Measurements from ENCODE around the gene TENT4B. TPM values are rescaled to one million over a fixed set of nuclear protein-coding genes. Genes with fewer than 3 reads are reported as not detected.

The TENT4B gene
- total RNA-seq, 1 experiment from 2014 or later, result 16.9 TPM

DNA sequence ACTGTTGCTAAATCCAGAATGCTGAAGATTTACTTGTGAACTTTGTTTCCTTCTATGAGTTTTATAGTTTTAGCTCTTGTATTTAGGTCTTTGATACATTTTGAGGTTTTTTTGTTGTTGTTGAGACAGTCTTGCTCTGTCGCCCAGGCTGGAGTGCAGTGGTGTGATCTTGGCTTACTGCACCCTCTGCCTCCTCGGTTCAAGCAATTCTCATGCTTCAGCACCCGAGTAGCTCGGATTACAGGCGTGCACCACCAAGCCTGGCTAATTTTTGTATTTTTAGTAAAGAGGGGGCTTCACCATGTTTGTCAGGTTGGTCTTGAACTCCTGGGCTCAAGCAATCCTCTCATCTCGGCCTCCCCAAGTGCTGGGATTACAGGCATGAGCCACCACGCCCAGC lies 14.4 kb downstream of the TENT4B start:
- ChIA-PET CTCF (no interaction called here), RAD21 (ENCODE audit: low non-redundant PET in 1 of 2, low total read pairs in 2 of 2, uncharacterized antibody in 2 of 2, unreplicated experiment in 2 of 2) (no interaction called here), POLR2A (no interaction called here)
- ATAC-seq (no peak), DNase-seq (ENCODE audit: low read depth, low spot score) (no peak)
- no TSS peak for BruUV-seq (replicated peaks)
- TF ChIP-seq SRF (IDR thresholded peaks at IDR 0.05; ENCODE audit: low read depth) (no peak), ZFX (IDR thresholded peaks at IDR 0.05) (no peak), ZNF274 (IDR thresholded peaks at IDR 0.05; ENCODE audit: low read depth, low read length) (no peak), POLR2AphosphoS5 (IDR thresholded peaks at IDR 0.05; ENCODE audit: low read depth, low read length) (no peak), TCF7L2 (IDR thresholded peaks at IDR 0.05; ENCODE audit: borderline replicate concordance, extremely low read depth, insufficient read depth, insufficient read length) (no peak), SP1 (IDR thresholded peaks at IDR 0.05; ENCODE audit: low read depth) (no peak), SIN3A (IDR thresholded peaks at IDR 0.05; ENCODE audit: low read depth) (no peak), EZH2 (IDR thresholded peaks at IDR 0.05) (no peak), RAD21 (IDR thresholded peaks at IDR 0.05; ENCODE audit: low read depth) (no peak), POLR2A (IDR thresholded peaks at IDR 0.05; ENCODE audit: borderline replicate concordance, extremely low read depth, insufficient read depth, insufficient read length) (no peak), EZH2phosphoT487 (IDR thresholded peaks at IDR 0.05; ENCODE audit: borderline replicate concordance) (no peak)
- TF ChIP-seq, protein P1, sequence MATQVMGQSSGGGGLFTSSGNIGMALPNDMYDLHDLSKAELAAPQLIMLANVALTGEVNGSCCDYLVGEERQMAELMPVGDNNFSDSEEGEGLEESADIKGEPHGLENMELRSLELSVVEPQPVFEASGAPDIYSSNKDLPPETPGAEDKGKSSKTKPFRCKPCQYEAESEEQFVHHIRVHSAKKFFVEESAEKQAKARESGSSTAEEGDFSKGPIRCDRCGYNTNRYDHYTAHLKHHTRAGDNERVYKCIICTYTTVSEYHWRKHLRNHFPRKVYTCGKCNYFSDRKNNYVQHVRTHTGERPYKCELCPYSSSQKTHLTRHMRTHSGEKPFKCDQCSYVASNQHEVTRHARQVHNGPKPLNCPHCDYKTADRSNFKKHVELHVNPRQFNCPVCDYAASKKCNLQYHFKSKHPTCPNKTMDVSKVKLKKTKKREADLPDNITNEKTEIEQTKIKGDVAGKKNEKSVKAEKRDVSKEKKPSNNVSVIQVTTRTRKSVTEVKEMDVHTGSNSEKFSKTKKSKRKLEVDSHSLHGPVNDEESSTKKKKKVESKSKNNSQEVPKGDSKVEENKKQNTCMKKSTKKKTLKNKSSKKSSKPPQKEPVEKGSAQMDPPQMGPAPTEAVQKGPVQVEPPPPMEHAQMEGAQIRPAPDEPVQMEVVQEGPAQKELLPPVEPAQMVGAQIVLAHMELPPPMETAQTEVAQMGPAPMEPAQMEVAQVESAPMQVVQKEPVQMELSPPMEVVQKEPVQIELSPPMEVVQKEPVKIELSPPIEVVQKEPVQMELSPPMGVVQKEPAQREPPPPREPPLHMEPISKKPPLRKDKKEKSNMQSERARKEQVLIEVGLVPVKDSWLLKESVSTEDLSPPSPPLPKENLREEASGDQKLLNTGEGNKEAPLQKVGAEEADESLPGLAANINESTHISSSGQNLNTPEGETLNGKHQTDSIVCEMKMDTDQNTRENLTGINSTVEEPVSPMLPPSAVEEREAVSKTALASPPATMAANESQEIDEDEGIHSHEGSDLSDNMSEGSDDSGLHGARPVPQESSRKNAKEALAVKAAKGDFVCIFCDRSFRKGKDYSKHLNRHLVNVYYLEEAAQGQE (IDR thresholded peaks at IDR 0.05; ENCODE audit: low read depth), result no peak
- TF ChIP-seq, protein P2, sequence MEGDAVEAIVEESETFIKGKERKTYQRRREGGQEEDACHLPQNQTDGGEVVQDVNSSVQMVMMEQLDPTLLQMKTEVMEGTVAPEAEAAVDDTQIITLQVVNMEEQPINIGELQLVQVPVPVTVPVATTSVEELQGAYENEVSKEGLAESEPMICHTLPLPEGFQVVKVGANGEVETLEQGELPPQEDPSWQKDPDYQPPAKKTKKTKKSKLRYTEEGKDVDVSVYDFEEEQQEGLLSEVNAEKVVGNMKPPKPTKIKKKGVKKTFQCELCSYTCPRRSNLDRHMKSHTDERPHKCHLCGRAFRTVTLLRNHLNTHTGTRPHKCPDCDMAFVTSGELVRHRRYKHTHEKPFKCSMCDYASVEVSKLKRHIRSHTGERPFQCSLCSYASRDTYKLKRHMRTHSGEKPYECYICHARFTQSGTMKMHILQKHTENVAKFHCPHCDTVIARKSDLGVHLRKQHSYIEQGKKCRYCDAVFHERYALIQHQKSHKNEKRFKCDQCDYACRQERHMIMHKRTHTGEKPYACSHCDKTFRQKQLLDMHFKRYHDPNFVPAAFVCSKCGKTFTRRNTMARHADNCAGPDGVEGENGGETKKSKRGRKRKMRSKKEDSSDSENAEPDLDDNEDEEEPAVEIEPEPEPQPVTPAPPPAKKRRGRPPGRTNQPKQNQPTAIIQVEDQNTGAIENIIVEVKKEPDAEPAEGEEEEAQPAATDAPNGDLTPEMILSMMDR (IDR thresholded peaks at IDR 0.05 in 2 of 3, conservative IDR thresholded peaks at IDR 0.05 in 1 of 3; ENCODE audit: borderline replicate concordance in 1 of 3, insufficient read depth in 1 of 3, low read depth in 2 of 3, low read length in 2 of 3), result no peak
- TF ChIP-seq, protein P3, sequence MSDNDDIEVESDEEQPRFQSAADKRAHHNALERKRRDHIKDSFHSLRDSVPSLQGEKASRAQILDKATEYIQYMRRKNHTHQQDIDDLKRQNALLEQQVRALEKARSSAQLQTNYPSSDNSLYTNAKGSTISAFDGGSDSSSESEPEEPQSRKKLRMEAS (IDR thresholded peaks at IDR 0.05), result no peak
- Histone ChIP-seq H3K27ac (ENCODE audit: low read depth, low read length) (peak overlapping the region; percentile 53; the same call in 1 of the 2 replicates), H4K20me1 (ENCODE audit: insufficient read depth) (no peaks in the 10 kb centered on the region), H3K9ac (ENCODE audit: low read length) (no peak overlapping the region), H3K27me3 (ENCODE audit: insufficient read depth, low read length) (no peaks in the 10 kb centered on the region), H3K4me1 (ENCODE audit: control insufficient read depth in 1 of 2, insufficient read depth in 2 of 2, low read length in 2 of 2) (peaks cover 15 to 26% of the 10 kb centered on the region in 2 experiments), H3K79me2 (ENCODE audit: insufficient read depth, low read length) (peaks cover 94% of the 10 kb centered on the region), H3K36me3 (ENCODE audit: control insufficient read depth in 1 of 2, insufficient read depth in 2 of 2, low read length in 2 of 2) (no peaks in the 10 kb centered on the region), H3K4me2 (ENCODE audit: low read length) (peak overlapping the region; percentile 60; the same call in 1 of the 2 replicates), H3K9me2 (ENCODE audit: insufficient read depth) (no peaks in the 10 kb centered on the region), H3K9me3 (ENCODE audit: control insufficient read depth in 1 of 2, insufficient read depth in 1 of 2, low read depth in 1 of 2, low read length in 2 of 2) (no peaks in the 10 kb centered on the region), H3K4me3 (replicated peaks in 1 of 2; ENCODE audit: low read depth in 1 of 2, low read length in 2 of 2) (no peak overlapping the region), H2AFZ (ENCODE audit: low read depth, low read length, poor library complexity, severe bottlenecking) (no peak overlapping the region)
- intact Hi-C loops (cut with micrococcal nuclease), result no loop called here

Data from HCT116 (cell line).